ENCODE results near the gene SPTBN4.
A peak's percentile ranks its signal among the peaks of the same experiment; 100 is the strongest.
"Not testable (repeated sequence)": the region's sequence is repeated elsewhere in the genome, so short reads cannot be mapped to it uniquely, and the experiment has no call there.

The SPTBN4 gene

GRCh38 chr19:40422748-40423566 is 43.8 kb upstream of the SPTBN4 start:
- Histone ChIP-seq H3K9me3 (ENCODE audit: control insufficient read depth in 5 of 5, low read length in 5 of 5) (no peaks in the 10 kb centered on the region), H3K27ac (ENCODE audit: low read depth, low read length) (peak overlapping the region; percentile 98), H3K36me3 (ENCODE audit: control insufficient read depth in 5 of 5, insufficient read depth in 5 of 5, low read length in 5 of 5) (peaks cover 0 to 14% (median 12%) of the 10 kb centered on the region in 5 donors), H3K4me3 (ENCODE audit: low read depth in 1 of 5, low read length in 5 of 5) (no peak overlapping the region), H3K9ac (ENCODE audit: low read length in 5 of 5) (no peak overlapping the region), H3K27me3 (ENCODE audit: control insufficient read depth in 5 of 5, insufficient read depth in 4 of 5, low read length in 5 of 5) (no peaks in the 10 kb centered on the region), H3K4me1 (ENCODE audit: control insufficient read depth in 5 of 5, insufficient read depth in 5 of 5, low read length in 5 of 5) (peaks cover 3 to 49% (median 30%) of the 10 kb centered on the region in 5 donors)

GRCh38 chr19:40423938-40424337 is 42.9 kb upstream of the SPTBN4 start:
- Histone ChIP-seq H3K4me3 (ENCODE audit: low read depth in 1 of 5, low read length in 5 of 5) (peak overlapping the region in 4 of 5 donors; percentile 84 to 99 (median 98)), H3K4me1 (ENCODE audit: control insufficient read depth in 5 of 5, insufficient read depth in 5 of 5, low read length in 5 of 5) (peaks cover 3 to 44% (median 30%) of the 10 kb centered on the region in 5 donors), H3K27ac (ENCODE audit: low read depth, low read length) (no peak overlapping the region), H3K9ac (ENCODE audit: low read length in 5 of 5) (peak overlapping the region in 3 of 5 donors; percentile 83 to 98 (median 97)), H3K36me3 (ENCODE audit: control insufficient read depth in 5 of 5, insufficient read depth in 5 of 5, low read length in 5 of 5) (peaks cover 0 to 14% (median 12%) of the 10 kb centered on the region in 5 donors), H3K27me3 (ENCODE audit: control insufficient read depth in 5 of 5, insufficient read depth in 4 of 5, low read length in 5 of 5) (no peaks in the 10 kb centered on the region), H3K9me3 (ENCODE audit: control insufficient read depth in 5 of 5, low read length in 5 of 5) (no peaks in the 10 kb centered on the region)

- H3K27me3 ChIP-seq (ENCODE audit: control insufficient read depth in 5 of 5, insufficient read depth in 4 of 5, low read length in 5 of 5): no peaks in the 10 kb centered on the region
- H3K9me3 ChIP-seq (ENCODE audit: control insufficient read depth in 5 of 5, low read length in 5 of 5): no peaks in the 10 kb centered on the region
- H3K9ac ChIP-seq (ENCODE audit: low read length in 5 of 5): peak overlapping the region; percentile 83 to 99 (median 97)
- H3K4me3 ChIP-seq (ENCODE audit: low read depth in 1 of 5, low read length in 5 of 5): peak overlapping the region; percentile 84 to 99 (median 98)
- peaks cover 3 to 44% (median 30%) of the 10 kb centered on the region in 5 donors for H3K4me1 ChIP-seq (ENCODE audit: control insufficient read depth in 5 of 5, insufficient read depth in 5 of 5, low read length in 5 of 5)
- H3K27ac ChIP-seq (ENCODE audit: low read depth, low read length): peak overlapping the region; percentile 98
- H3K36me3 ChIP-seq (ENCODE audit: control insufficient read depth in 5 of 5, insufficient read depth in 5 of 5, low read length in 5 of 5): peaks cover 0 to 14% (median 12%) of the 10 kb centered on the region in 5 donors
Observed at GRCh38 chr19:40424637-40425449, 42.0 kb upstream of the SPTBN4 start.

GRCh38 chr19:40425450-40426287 is 41.1 kb upstream of the SPTBN4 start, which contains the start of gene SERTAD1:
SERTAD1 (minus strand) TSS chr19:40425992; CDS start chr19:40423546, 2,446 bp downstream.
- Histone ChIP-seq H3K36me3 (ENCODE audit: control insufficient read depth in 5 of 5, insufficient read depth in 5 of 5, low read length in 5 of 5) (peaks cover 0 to 14% (median 12%) of the 10 kb centered on the region in 5 donors), H3K27me3 (ENCODE audit: control insufficient read depth in 5 of 5, insufficient read depth in 4 of 5, low read length in 5 of 5) (no peaks in the 10 kb centered on the region), H3K9me3 (ENCODE audit: control insufficient read depth in 5 of 5, low read length in 5 of 5) (no peaks in the 10 kb centered on the region), H3K4me1 (ENCODE audit: control insufficient read depth in 5 of 5, insufficient read depth in 5 of 5, low read length in 5 of 5) (peaks cover 3 to 41% (median 30%) of the 10 kb centered on the region in 5 donors), H3K27ac (ENCODE audit: low read depth, low read length) (peak within 1 kb of the TSS; percentile 98), H3K9ac (ENCODE audit: low read length in 5 of 5) (peak within 1 kb of the TSS; percentile 83 to 99 (median 97)), H3K4me3 (ENCODE audit: low read depth in 1 of 5, low read length in 5 of 5) (peak within 1 kb of the TSS; percentile 84 to 99 (median 98))

- H3K9ac ChIP-seq (ENCODE audit: low read length in 5 of 5); H3K27ac ChIP-seq (ENCODE audit: low read depth, low read length); H3K4me3 ChIP-seq (ENCODE audit: low read depth in 1 of 5, low read length in 5 of 5); H3K27me3 ChIP-seq (ENCODE audit: control insufficient read depth in 5 of 5, insufficient read depth in 4 of 5, low read length in 5 of 5); H3K36me3 ChIP-seq (ENCODE audit: control insufficient read depth in 5 of 5, insufficient read depth in 5 of 5, low read length in 5 of 5); H3K9me3 ChIP-seq (ENCODE audit: control insufficient read depth in 5 of 5, low read length in 5 of 5): not testable (repeated sequence)
- H3K4me1 ChIP-seq (ENCODE audit: control insufficient read depth in 5 of 5, insufficient read depth in 5 of 5, low read length in 5 of 5): peaks cover 5 to 32% (median 27%) of the 10 kb centered on the region in 5 donors
Observed at GRCh38 chr19:40428197-40428596, 38.6 kb upstream of the SPTBN4 start.

GRCh38 chr19:40430242-40430641 is 36.6 kb upstream of the SPTBN4 start:
- H3K27me3 ChIP-seq (ENCODE audit: control insufficient read depth in 5 of 5, insufficient read depth in 4 of 5, low read length in 5 of 5); H3K9ac ChIP-seq (ENCODE audit: low read length in 5 of 5); H3K9me3 ChIP-seq (ENCODE audit: control insufficient read depth in 5 of 5, low read length in 5 of 5); H3K27ac ChIP-seq (ENCODE audit: low read depth, low read length); H3K36me3 ChIP-seq (ENCODE audit: control insufficient read depth in 5 of 5, insufficient read depth in 5 of 5, low read length in 5 of 5); H3K4me3 ChIP-seq (ENCODE audit: low read depth in 1 of 5, low read length in 5 of 5): not testable (repeated sequence)
- peaks cover 8 to 23% (median 22%) of the 10 kb centered on the region in 5 donors for H3K4me1 ChIP-seq (ENCODE audit: control insufficient read depth in 5 of 5, insufficient read depth in 5 of 5, low read length in 5 of 5)

GRCh38 chr19:40431698-40432097 is 35.1 kb upstream of the SPTBN4 start:
- Histone ChIP-seq H3K9me3 (ENCODE audit: control insufficient read depth in 5 of 5, low read length in 5 of 5) (no peaks in the 10 kb centered on the region), H3K27ac (ENCODE audit: low read depth, low read length) (no peak overlapping the region), H3K27me3 (ENCODE audit: control insufficient read depth in 5 of 5, insufficient read depth in 4 of 5, low read length in 5 of 5) (no peaks in the 10 kb centered on the region), H3K9ac (ENCODE audit: low read length in 5 of 5) (no peak overlapping the region), H3K36me3 (ENCODE audit: control insufficient read depth in 5 of 5, insufficient read depth in 5 of 5, low read length in 5 of 5) (no peaks in the 10 kb centered on the region), H3K4me3 (ENCODE audit: low read depth in 1 of 5, low read length in 5 of 5) (no peak overlapping the region), H3K4me1 (ENCODE audit: control insufficient read depth in 5 of 5, insufficient read depth in 5 of 5, low read length in 5 of 5) (peaks cover 5 to 19% (median 18%) of the 10 kb centered on the region in 5 donors)

GRCh38 chr19:40432760-40433159 is 34.0 kb upstream of the SPTBN4 start:
- H3K27me3 ChIP-seq (ENCODE audit: control insufficient read depth in 5 of 5, insufficient read depth in 4 of 5, low read length in 5 of 5); H3K36me3 ChIP-seq (ENCODE audit: control insufficient read depth in 5 of 5, insufficient read depth in 5 of 5, low read length in 5 of 5); H3K9me3 ChIP-seq (ENCODE audit: control insufficient read depth in 5 of 5, low read length in 5 of 5): not testable (repeated sequence)
- peak overlapping the region in 4 of 5 donors; percentile 66 to 83 (median 70) for H3K4me3 ChIP-seq (ENCODE audit: low read depth in 1 of 5, low read length in 5 of 5)
- peak overlapping the region; percentile 79 to 93 (median 86) for H3K9ac ChIP-seq (ENCODE audit: low read length in 5 of 5)
- H3K27ac ChIP-seq (ENCODE audit: low read depth, low read length): peak overlapping the region; percentile 98
- peaks cover 5 to 19% (median 18%) of the 10 kb centered on the region in 5 donors for H3K4me1 ChIP-seq (ENCODE audit: control insufficient read depth in 5 of 5, insufficient read depth in 5 of 5, low read length in 5 of 5)

GRCh38 chr19:40433391-40434216 is 33.2 kb upstream of the SPTBN4 start:
- Histone ChIP-seq H3K9ac (ENCODE audit: low read length in 5 of 5) (peak overlapping the region; percentile 79 to 93 (median 86)), H3K27me3 (ENCODE audit: control insufficient read depth in 5 of 5, insufficient read depth in 4 of 5, low read length in 5 of 5) (no peaks in the 10 kb centered on the region)

More at GRCh38 chr19:40433391-40434216, 33.2 kb upstream of the SPTBN4 start:
- H3K27ac ChIP-seq (ENCODE audit: low read depth, low read length): peak overlapping the region; percentile 98
- peaks cover 5 to 19% (median 18%) of the 10 kb centered on the region in 5 donors for H3K4me1 ChIP-seq (ENCODE audit: control insufficient read depth in 5 of 5, insufficient read depth in 5 of 5, low read length in 5 of 5)
- no peaks in the 10 kb centered on the region for H3K9me3 ChIP-seq (ENCODE audit: control insufficient read depth in 5 of 5, low read length in 5 of 5)
- no peaks in the 10 kb centered on the region for H3K36me3 ChIP-seq (ENCODE audit: control insufficient read depth in 5 of 5, insufficient read depth in 5 of 5, low read length in 5 of 5)
- peak overlapping the region; percentile 48 to 83 (median 68) for H3K4me3 ChIP-seq (ENCODE audit: low read depth in 1 of 5, low read length in 5 of 5)
